ENCODE measurements around the gene TNPO2. TPM values are rescaled to one million over a fixed set of nuclear protein-coding genes. Genes with fewer than 3 reads are reported as not detected.

Gene TNPO2
- total RNA-seq, 1 donor from 2014 or later, result 138 TPM

- no peaks in the 10 kb centered on the region for H3K4me1 Mint-ChIP-seq
- TF ChIP-seq CTCF (conservative IDR thresholded peaks at IDR 0.05), result no peak
- no peaks in the 10 kb centered on the region for H3K27me3 Mint-ChIP-seq (ENCODE audit: low read depth)
- H3K36me3 Mint-ChIP-seq (ENCODE audit: low read depth), result peaks cover 13% of the 10 kb centered on the region
- H3K4me3 Mint-ChIP-seq, result no peak overlapping the region
- H3K27ac Mint-ChIP-seq (ENCODE audit: unreplicated experiment), result no peak overlapping the region
- no peaks in the 10 kb centered on the region for H3K9me3 Mint-ChIP-seq
- DNase-seq (ENCODE audit: low read depth, low spot score), result no peak
These were observed 12.5 kb downstream of the TNPO2 start for GRCh38 chr19:12711187-12711586.

GRCh38 chr19:12708641-12709040, 15.1 kb downstream of the TNPO2 start:
- Mint-ChIP-seq H3K4me1 (no peaks in the 10 kb centered on the region), H3K27me3 (ENCODE audit: low read depth) (no peaks in the 10 kb centered on the region), H3K9me3 (no peaks in the 10 kb centered on the region), H3K27ac (ENCODE audit: unreplicated experiment) (no peak overlapping the region), H3K36me3 (ENCODE audit: low read depth) (peaks cover 13% of the 10 kb centered on the region), H3K4me3 (no peak overlapping the region)
- no peak for DNase-seq (ENCODE audit: low read depth, low spot score)
- no peak for TF ChIP-seq CTCF (conservative IDR thresholded peaks at IDR 0.05)

- Mint-ChIP-seq H3K4me3 (no peak overlapping the region), H3K27ac (ENCODE audit: unreplicated experiment) (no peak overlapping the region), H3K9me3 (no peaks in the 10 kb centered on the region), H3K4me1 (peaks cover 6% of the 10 kb centered on the region), H3K27me3 (ENCODE audit: low read depth) (peaks cover 4% of the 10 kb centered on the region), H3K36me3 (ENCODE audit: low read depth) (peaks cover 11% of the 10 kb centered on the region)
- no peak for DNase-seq (ENCODE audit: low read depth, low spot score)
- TF ChIP-seq CTCF (conservative IDR thresholded peaks at IDR 0.05), result no peak
These were observed 17.4 kb downstream of the TNPO2 start for GRCh38 chr19:12706332-12706718.

DNA sequence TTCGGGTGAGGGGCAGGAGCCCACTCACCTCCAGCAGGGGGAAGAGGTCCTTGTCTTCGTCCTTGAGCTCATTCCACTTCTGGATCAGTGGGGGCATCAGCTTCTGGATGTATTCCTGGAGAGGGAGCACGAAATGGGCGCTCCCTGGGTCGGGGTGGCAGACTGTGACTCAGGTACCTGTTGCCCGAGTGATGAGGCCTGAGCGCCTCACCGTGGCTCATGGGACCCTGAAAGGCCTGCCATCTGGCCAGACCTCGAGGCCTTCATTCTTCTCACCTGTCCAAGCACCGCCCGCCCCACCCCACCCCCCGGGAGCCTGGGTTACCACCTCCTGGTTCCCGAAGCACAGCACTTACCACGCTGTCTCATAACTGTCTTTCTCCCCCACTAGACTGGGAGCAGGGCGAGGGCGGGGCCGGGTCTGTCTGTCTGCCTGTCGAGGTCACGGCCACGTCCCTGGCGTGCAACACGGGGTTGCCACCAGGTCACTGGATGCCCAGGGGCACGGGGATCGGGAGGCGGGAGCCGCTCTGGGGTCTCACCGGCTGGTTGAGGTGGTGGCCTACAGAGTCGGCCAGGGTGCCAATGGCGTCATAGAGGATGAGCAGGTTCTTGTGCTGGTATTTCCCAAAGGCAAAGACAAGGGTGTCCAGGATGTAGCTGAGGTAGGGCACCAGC, 17.9 kb downstream of the TNPO2 start:
- Mint-ChIP-seq H3K4me3 (no peak overlapping the region), H3K36me3 (ENCODE audit: low read depth) (peaks cover 11% of the 10 kb centered on the region), H3K4me1 (peaks cover 6% of the 10 kb centered on the region), H3K27ac (ENCODE audit: unreplicated experiment) (no peak overlapping the region), H3K9me3 (no peaks in the 10 kb centered on the region), H3K27me3 (ENCODE audit: low read depth) (peaks cover 4% of the 10 kb centered on the region)
- no peak for DNase-seq (ENCODE audit: low read depth, low spot score)
- TF ChIP-seq CTCF (conservative IDR thresholded peaks at IDR 0.05), result no peak

GRCh38 chr19:12705169-12705568, 18.6 kb downstream of the TNPO2 start:
- H3K27me3 Mint-ChIP-seq (ENCODE audit: low read depth), result peaks cover 4% of the 10 kb centered on the region

More at GRCh38 chr19:12705169-12705568, 18.6 kb downstream of the TNPO2 start:
- Mint-ChIP-seq H3K36me3 (ENCODE audit: low read depth) (peaks cover 11% of the 10 kb centered on the region), H3K4me3 (no peak overlapping the region), H3K4me1 (peaks cover 6% of the 10 kb centered on the region), H3K9me3 (no peaks in the 10 kb centered on the region), H3K27ac (ENCODE audit: unreplicated experiment) (no peak overlapping the region)
- DNase-seq (ENCODE audit: low read depth, low spot score), result no peak
- no peak for TF ChIP-seq CTCF (conservative IDR thresholded peaks at IDR 0.05)
